Endothelial cell of umbilical vein (primary cell): ENCODE measurements around the gene WRNIP1. TPM values are rescaled to one million over a fixed set of nuclear protein-coding genes. Genes with fewer than 3 reads are reported as not detected.

Source experiments
- BruUV-seq: library from RNA; stranded (reverse); fragments of 400-500 nt; replicated peaks from 2 replicates; lab custom pipeline; 2021; lab: Mats Ljungman, UMichigan
- CTCF ChIA-PET: fragments of 300-600, 350-600 bp; sonication (Branson Sonifier 250); formaldehyde crosslinking; loops from one replicate; lab custom pipeline; 2021; ENCODE audit warnings: antibody characterized with exemption, inconsistent platforms; lab: Charles Lee
- POLR2A ChIA-PET: fragments of 300-600, 350-600 bp; sonication (Branson Sonifier 250); formaldehyde crosslinking; loops from one replicate; lab custom pipeline; 2021; ENCODE audit warnings: antibody characterized with exemption, inconsistent platforms; lab: Charles Lee
- DNase-seq: peaks from one replicate; pipeline ENCODE4 v3.0.0-alpha.2; 2011; ENCODE audit warnings: low read depth, low spot score
- FAIRE-seq: peaks from 2 replicates; lab custom pipeline; 2011; peaks lifted over from hg19 to GRCh38; lab: Jason Lieb, UNC
- H2AFZ ChIP-seq: 2 replicates; pipeline ENCODE4 v1.6.0; 2012; ENCODE audit warnings: low read depth, low read length, control low read depth, inconsistent platforms
- H3K27ac ChIP-seq: 2 replicates; pipeline ENCODE4 v1.5.1; 2011; ENCODE audit warnings: low read depth, mild to moderate bottlenecking, control low read depth, low read length, moderate library complexity; ENCODE audit not compliant: insufficient read depth
- H3K27me3 ChIP-seq, 2 experiments: 2 replicates each; pipeline versions ENCODE4 v1.6.0 to v1.6.1; 2011; ENCODE audit warnings: low read length in 2 of 2, mixed read lengths in 1 of 2; ENCODE audit not compliant: control insufficient read depth in 2 of 2, insufficient read depth in 2 of 2
- H3K36me3 ChIP-seq, 2 experiments: 2 replicates in 1 of 2; 3 replicates in 1 of 2; pipeline ENCODE4 v1.5.1; 2011; ENCODE audit warnings: low read length in 2 of 2, mild to moderate bottlenecking in 1 of 2, moderate library complexity in 1 of 2; ENCODE audit not compliant: control insufficient read depth in 2 of 2, insufficient read depth in 2 of 2; ENCODE audit errors: extremely low read depth in 1 of 2
- H3K4me1 ChIP-seq: 3 replicates; pipeline ENCODE4 v1.5.1; 2011; ENCODE audit warnings: mild to moderate bottlenecking, low read length; ENCODE audit not compliant: control insufficient read depth, insufficient read depth; ENCODE audit errors: extremely low read depth
- H3K4me2 ChIP-seq: 2 replicates; pipeline ENCODE4 v1.6.1; 2011; ENCODE audit warnings: low read length, control low read depth, mixed read lengths; ENCODE audit not compliant: insufficient read depth
- H3K4me3 ChIP-seq, 3 experiments: fragments of 200-600 bp in 1 of 3; sonication (generic), shearing (Covaris generic) in 1 of 3; replicated peaks in 1 of 3; 2 replicates each; pipeline ENCODE4 v1.5.1; 2011 to 2016; ENCODE audit warnings: control low read depth in 3 of 3, low read length in 3 of 3, mild to moderate bottlenecking in 2 of 3, inconsistent platforms in 1 of 3, low read depth in 1 of 3, moderate library complexity in 1 of 3; ENCODE audit not compliant: insufficient read depth in 1 of 3
- H3K79me2 ChIP-seq: 2 replicates; pipeline ENCODE4 v1.6.0; 2012; ENCODE audit warnings: low read length, inconsistent platforms; ENCODE audit not compliant: control insufficient read depth, insufficient read depth
- H3K9ac ChIP-seq: replicated peaks from 2 replicates; pipeline ENCODE3; 2011; ENCODE audit warnings: low read length, control low read depth; ENCODE audit not compliant: insufficient read depth; ENCODE audit errors: extremely low read depth
- H3K9me1 ChIP-seq: replicated peaks from 3 replicates; pipeline ENCODE4 v1.6.0; 2011; ENCODE audit warnings: mild to moderate bottlenecking, low read length; ENCODE audit not compliant: control insufficient read depth, insufficient read depth; ENCODE audit errors: extremely low read depth
- H3K9me3 ChIP-seq: replicated peaks from 2 replicates; pipeline ENCODE4 v1.5.1; 2012; ENCODE audit warnings: low read length, inconsistent platforms; ENCODE audit not compliant: control insufficient read depth, insufficient read depth
- H4K20me1 ChIP-seq: replicated peaks from 2 replicates; pipeline ENCODE3; 2011; ENCODE audit warnings: mild to moderate bottlenecking, low read length; ENCODE audit not compliant: control insufficient read depth, insufficient read depth; ENCODE audit errors: extremely low read depth
- EZH2 ChIP-seq: IDR thresholded peaks from 2 replicates; pipeline ENCODE4 v1.6.1; 2012; ENCODE audit warnings: borderline replicate concordance, low read depth, mild to moderate bottlenecking, moderate library complexity, low read length, inconsistent platforms; ENCODE audit not compliant: severe bottlenecking
- FOS ChIP-seq: IDR thresholded peaks from 2 replicates; pipeline ENCODE4 v1.6.1; 2011; ENCODE audit warnings: mild to moderate bottlenecking, low read length, moderate library complexity, borderline replicate concordance; ENCODE audit not compliant: insufficient read depth
- JUN ChIP-seq: IDR thresholded peaks from 2 replicates; pipeline ENCODE4 v1.6.1; 2011; ENCODE audit warnings: borderline replicate concordance, low read depth; ENCODE audit not compliant: insufficient read length, insufficient read depth
- MYC ChIP-seq: IDR thresholded peaks from one replicate; pipeline ENCODE4 v1.6.1; 2011; ENCODE audit warnings: mild to moderate bottlenecking, low read depth, low read length
- POLR2A ChIP-seq: IDR thresholded peaks from 2 replicates; pipeline ENCODE4 v1.6.1; 2012; ENCODE audit warnings: low read depth, mild to moderate bottlenecking, control low read depth, low read length
- POLR2AphosphoS5 ChIP-seq: IDR thresholded peaks from 2 replicates; pipeline ENCODE4 v1.6.1; 2012; ENCODE audit warnings: low read depth, mild to moderate bottlenecking, control low read depth, low read length, moderate library complexity; ENCODE audit not compliant: insufficient read depth
- dilution Hi-C: fragments of 300-500 bp; cut with MboI; formaldehyde crosslinking; loops from one replicate; pipeline ENCODE4 v1.15.0; 2019; ENCODE audit warnings: low sequenced_read_pairs; ENCODE audit not compliant: extremely low pct_ligation_motif_present
- intact Hi-C: fragments of 100-400 bp; cut with micrococcal nuclease; formaldehyde crosslinking; loops from one replicate; pipeline ENCODE4 v1.10.0; 2022
- polyA plus RNA-seq, 4 experiments: library from polyadenylated mRNA; depleted of rRNA in 3 of 4; stranded (reverse) in 3 of 4; unstranded in 1 of 4; fragments of >200 nt; gene quantifications; 2 replicates each; pipeline versions ENCODE4 v1.2.1 to v1.2.3, GENCODE V29; 2011 to 2012; ENCODE audit warnings: missing spikeins in 1 of 4
- total RNA-seq: library from RNA; stranded (reverse); gene quantifications from 2 replicates; pipeline ENCODE4 v1.2.3, GENCODE V29; 2021

WRNIP1 gene
- total and polyA plus RNA-seq, 2 donors (not counting 3 experiments of a cell fraction or from before 2014, with no cell fraction given) = 50.1 to 68.9 TPM

DNA sequence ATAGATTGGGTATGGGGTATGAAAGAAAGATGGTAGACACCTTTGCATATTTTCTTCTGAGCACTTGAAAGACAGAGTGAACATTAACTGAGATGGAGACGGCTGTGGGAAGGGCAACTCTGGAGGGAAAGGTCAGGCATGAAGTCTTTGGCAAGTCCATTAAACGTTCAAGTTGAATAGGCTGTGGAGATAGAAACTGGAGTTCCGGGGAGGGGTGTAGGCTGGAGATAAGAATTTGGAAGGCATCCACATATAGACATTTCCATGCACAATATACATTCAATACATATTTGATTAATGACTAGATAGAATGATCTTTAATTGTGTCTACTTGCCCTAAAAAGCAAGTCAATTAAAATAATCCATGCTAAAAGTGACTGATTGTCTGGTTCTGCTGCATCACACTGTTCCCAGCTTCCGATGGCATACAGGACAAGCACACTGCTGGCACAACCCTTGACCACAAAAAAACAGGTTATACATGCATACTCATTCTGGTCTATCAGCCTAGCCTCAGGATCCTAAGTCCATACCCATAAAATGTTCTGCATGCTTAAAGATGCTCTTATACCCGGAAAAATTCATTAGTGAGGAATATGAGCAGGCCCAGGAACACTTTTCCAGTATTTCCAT lies 12.6 kb upstream of the WRNIP1 start:
- Histone ChIP-seq H3K9me1 (no peaks in the 10 kb centered on the region), H3K4me3 (no peak overlapping the region), H3K27ac (no peak overlapping the region), H3K9me3 (no peaks in the 10 kb centered on the region), H4K20me1 (no peaks in the 10 kb centered on the region), H3K9ac (no peak overlapping the region), H3K36me3 (no peaks in the 10 kb centered on the region), H3K79me2 (no peaks in the 10 kb centered on the region), H2AFZ (no peak overlapping the region), H3K4me1 (no peaks in the 10 kb centered on the region), H3K4me2 (no peak overlapping the region), H3K27me3 (peaks cover 0 to 1% of the 10 kb centered on the region in 2 experiments)
- no peak for FAIRE-seq
- POLR2A ChIA-PET = no interaction called here
- CTCF ChIA-PET = interaction anchor here (1.2 to 7.1 kb wide), 4 partner anchors 9 to 1157 kb away, joined by 7 to 116 read pairs (median 86); no protein-coding TSS in a partner anchor
- DNase-seq = no peak
- no TSS peak for BruUV-seq
- TF ChIP-seq JUN (no peak), FOS (no peak), POLR2AphosphoS5 (no peak)
- dilution Hi-C loops (no loop called here), intact Hi-C loops (no loop called here)

DNA sequence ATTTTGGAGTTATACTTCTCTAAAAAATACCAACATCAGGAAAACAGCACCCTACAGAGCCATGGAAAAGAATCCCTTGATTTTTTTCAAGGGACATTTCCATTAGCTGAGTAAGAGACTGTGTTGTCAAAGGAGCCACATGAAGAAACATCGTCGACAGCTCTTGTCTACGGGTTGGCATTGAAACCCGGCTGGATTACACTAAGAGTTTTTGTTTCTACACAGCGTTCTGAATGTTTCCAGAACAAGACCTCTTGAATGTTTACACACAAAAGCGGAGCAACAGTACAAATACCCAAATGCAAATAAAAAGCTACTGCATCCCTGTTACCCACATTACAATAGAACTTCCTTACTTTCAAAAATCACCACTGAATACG lies 12.1 kb upstream of the WRNIP1 start:
- Histone ChIP-seq H3K9ac (no peak overlapping the region), H3K4me3 (no peak overlapping the region), H2AFZ (no peak overlapping the region), H3K4me2 (no peak overlapping the region), H4K20me1 (no peaks in the 10 kb centered on the region), H3K36me3 (no peaks in the 10 kb centered on the region), H3K79me2 (no peaks in the 10 kb centered on the region), H3K4me1 (no peaks in the 10 kb centered on the region), H3K27me3 (peaks cover 0 to 1% of the 10 kb centered on the region in 2 experiments), H3K9me3 (no peaks in the 10 kb centered on the region), H3K27ac (no peak overlapping the region), H3K9me1 (no peaks in the 10 kb centered on the region)
- intact Hi-C loops = no loop called here
- FAIRE-seq = no peak
- TF ChIP-seq POLR2AphosphoS5 (no peak), MYC (no peak), POLR2A (no peak), EZH2 (no peak)
- POLR2A ChIA-PET = no interaction called here
- DNase-seq = no peak
- no TSS peak for BruUV-seq
- CTCF ChIA-PET = interaction anchor here (1.2 to 4.7 kb wide), 2 partner anchors 9 to 15 kb away, joined by 7 to 62 read pairs; no protein-coding TSS in a partner anchor
- dilution Hi-C loops = no loop called here
